Stimulated activated CD8-positive, alpha-beta memory T cell treated with anti-CD3 and anti-CD28 coated beads, Interleukin-2, amount 100 ng/mL, for 48 hours (primary cell): ENCODE results near the gene ANGPTL2.

Experiments used
- DNase-seq, 2 donors: peaks; one replicate each; pipeline ENCODE4 v3.0.0-alpha.2; 2020; ENCODE audit warnings: low read depth in 2 of 2

Gene ANGPTL2

GRCh38 chr9:127136081-127136879 lies 13.8 kb upstream of the ANGPTL2 start:
- DNase-seq = no peak

GRCh38 chr9:127135056-127135745 lies 12.8 kb upstream of the ANGPTL2 start:
- no peak for DNase-seq

GRCh38 chr9:127133739-127134167 lies 11.3 kb upstream of the ANGPTL2 start:
- DNase-seq = no peak

- no peak for DNase-seq
Measured at GRCh38 chr9:127132921-127133647, 10.6 kb upstream of the ANGPTL2 start.

- no peak for DNase-seq
Measured at GRCh38 chr9:127132375-127132774, 9.9 kb upstream of the ANGPTL2 start.

GRCh38 chr9:127131871-127132270 lies 9.4 kb upstream of the ANGPTL2 start:
- DNase-seq = no peak

GRCh38 chr9:127130661-127131538 lies 8.5 kb upstream of the ANGPTL2 start:
- no peak for DNase-seq

GRCh38 chr9:127130235-127130634 lies 7.8 kb upstream of the ANGPTL2 start:
- no peak for DNase-seq

GRCh38 chr9:127129718-127130085 lies 7.3 kb upstream of the ANGPTL2 start:
- DNase-seq = no peak

GRCh38 chr9:127129073-127129717 lies 6.8 kb upstream of the ANGPTL2 start:
- no peak for DNase-seq

GRCh38 chr9:127128341-127129072 lies 6.1 kb upstream of the ANGPTL2 start:
- DNase-seq = no peak

GRCh38 chr9:127126971-127127370 lies 4.5 kb upstream of the ANGPTL2 start:
- DNase-seq = no peak

GRCh38 chr9:127124792-127125191 lies 2.4 kb upstream of the ANGPTL2 start:
- no peak for DNase-seq

GRCh38 chr9:127124111-127124531 lies 1.7 kb upstream of the ANGPTL2 start:
- no peak for DNase-seq

GRCh38 chr9:127123064-127123890 lies 842 bp upstream of the ANGPTL2 start:
- DNase-seq = no peak

GRCh38 chr9:127121628-127122175 lies 733 bp downstream of the ANGPTL2 start:
- no peak for DNase-seq

- DNase-seq = no peak
Measured at GRCh38 chr9:127119320-127119709, 3.1 kb downstream of the ANGPTL2 start.

GRCh38 chr9:127118597-127119319 lies 3.7 kb downstream of the ANGPTL2 start:
- no peak for DNase-seq
